GM13976 (cell line): ENCODE results near the gene MALSU1.

Source experiments
- DNase-seq: peaks from one replicate; pipeline ENCODE4 v3.0.0; 2012; ENCODE audit warnings: low spot score
- CTCF ChIP-seq: IDR thresholded peaks from 2 replicates; pipeline ENCODE4 v1.5.1; 2012; ENCODE audit warnings: borderline replicate concordance, mild to moderate bottlenecking; ENCODE audit not compliant: insufficient read depth; ENCODE audit errors: extremely low read depth, missing control alignments, control extremely low read depth
- in situ Hi-C: fragments of 300-500 bp; cut with MboI; formaldehyde crosslinking; loops from one replicate; pipeline ENCODE4 v1.12.0; 2022; ENCODE audit warnings: low sequenced_read_pairs, mixed read lengths, inconsistent platforms; ENCODE audit not compliant: unreplicated experiment

Gene MALSU1

GRCh38 chr7:23264916-23265458, 34.2 kb upstream of the MALSU1 start:
- in situ Hi-C loops = no loop called here
- DNase-seq = peak; percentile 29
- no peak for TF ChIP-seq CTCF

- no peak for TF ChIP-seq CTCF
- DNase-seq = no peak
- in situ Hi-C loops = no loop called here
Observed at GRCh38 chr7:23266918-23267317, 32.2 kb upstream of the MALSU1 start.

- in situ Hi-C loops = no loop called here
Observed at GRCh38 chr7:23267357-23267756, 31.8 kb upstream of the MALSU1 start.

GRCh38 chr7:23268167-23268566, 31.0 kb upstream of the MALSU1 start:
- in situ Hi-C loops = no loop called here
- TF ChIP-seq CTCF = no peak

More at GRCh38 chr7:23267357-23267756, 31.8 kb upstream of the MALSU1 start:
- no peak for TF ChIP-seq CTCF
- DNase-seq = no peak

GRCh38 chr7:23268746-23269145, 30.4 kb upstream of the MALSU1 start:
- TF ChIP-seq CTCF = no peak
- in situ Hi-C loops = no loop called here
- no peak for DNase-seq

More at GRCh38 chr7:23268167-23268566, 31.0 kb upstream of the MALSU1 start:
- DNase-seq = no peak

GRCh38 chr7:23272275-23272674, 26.9 kb upstream of the MALSU1 start:
- no peak for DNase-seq
- in situ Hi-C loops = loop anchor here (10.0 kb wide), 1 partner anchor 273 kb away; no protein-coding TSS in a partner anchor
- no peak for TF ChIP-seq CTCF
